Nephron progenitor cell (in vitro differentiated cells): ENCODE results near the gene BMPER.

ENCODE experiments used
- DNase-seq: peaks from one replicate; pipeline ENCODE4 v3.0.0; 2021
- H3K27ac Mint-ChIP-seq: 2 replicates; pipeline ENCODE4 v1.8.0; 2021; ENCODE audit warnings: mild to moderate bottlenecking, moderate library complexity, mixed read lengths
- H3K27me3 Mint-ChIP-seq: 2 replicates; pipeline ENCODE4 v1.8.0; 2021; ENCODE audit warnings: mild to moderate bottlenecking, low read depth, mixed read lengths; ENCODE audit not compliant: poor library complexity
- H3K36me3 Mint-ChIP-seq: 2 replicates; pipeline ENCODE4 v1.8.0; 2021; ENCODE audit warnings: low read depth, mixed read lengths
- H3K4me1 Mint-ChIP-seq: 2 replicates; pipeline ENCODE4 v1.8.0; 2021; ENCODE audit warnings: mixed read lengths
- H3K4me3 Mint-ChIP-seq: 2 replicates; pipeline ENCODE4 v1.8.0; 2021; ENCODE audit warnings: mild to moderate bottlenecking, moderate library complexity, mixed read lengths
- H3K9me3 Mint-ChIP-seq: 2 replicates; pipeline ENCODE4 v1.8.0; 2021; ENCODE audit warnings: mild to moderate bottlenecking, moderate library complexity, mixed read lengths
- TF ChIP-seq, protein P1 (sequence below): fragments of 200-600 bp; sonication (generic); IDR thresholded peaks from 2 replicates; pipeline ENCODE4 v1.5.0; 2021; ENCODE audit warnings: antibody characterized with exemption

Gene BMPER

GRCh38 chr7:34124765-34125164 is 219.4 kb downstream of the BMPER start:
- no peak overlapping the region for H3K27ac Mint-ChIP-seq

DNA sequence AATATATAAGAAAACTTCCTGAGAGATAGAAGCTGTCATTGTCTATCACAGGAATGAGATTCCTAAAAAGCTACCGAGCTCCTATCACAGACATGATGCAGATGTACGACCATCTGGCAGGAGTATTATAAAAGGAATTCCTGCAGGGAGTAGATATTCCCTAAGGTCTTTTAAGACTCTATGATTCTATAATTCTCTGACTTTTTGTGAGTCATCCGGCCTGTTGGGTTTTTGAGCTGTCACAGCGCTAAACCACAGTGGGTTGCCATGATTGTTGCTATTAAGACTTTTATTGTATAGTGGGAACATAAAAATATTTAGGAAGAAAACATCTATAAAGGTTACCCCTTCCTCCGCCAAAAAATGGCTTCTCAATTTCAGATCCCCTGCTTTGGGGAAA is 223.4 kb downstream of the BMPER start:
- peaks cover 27% of the 10 kb centered on the region for H3K9me3 Mint-ChIP-seq
- H3K4me1 Mint-ChIP-seq = no peaks in the 10 kb centered on the region
- TF ChIP-seq, protein P1, sequence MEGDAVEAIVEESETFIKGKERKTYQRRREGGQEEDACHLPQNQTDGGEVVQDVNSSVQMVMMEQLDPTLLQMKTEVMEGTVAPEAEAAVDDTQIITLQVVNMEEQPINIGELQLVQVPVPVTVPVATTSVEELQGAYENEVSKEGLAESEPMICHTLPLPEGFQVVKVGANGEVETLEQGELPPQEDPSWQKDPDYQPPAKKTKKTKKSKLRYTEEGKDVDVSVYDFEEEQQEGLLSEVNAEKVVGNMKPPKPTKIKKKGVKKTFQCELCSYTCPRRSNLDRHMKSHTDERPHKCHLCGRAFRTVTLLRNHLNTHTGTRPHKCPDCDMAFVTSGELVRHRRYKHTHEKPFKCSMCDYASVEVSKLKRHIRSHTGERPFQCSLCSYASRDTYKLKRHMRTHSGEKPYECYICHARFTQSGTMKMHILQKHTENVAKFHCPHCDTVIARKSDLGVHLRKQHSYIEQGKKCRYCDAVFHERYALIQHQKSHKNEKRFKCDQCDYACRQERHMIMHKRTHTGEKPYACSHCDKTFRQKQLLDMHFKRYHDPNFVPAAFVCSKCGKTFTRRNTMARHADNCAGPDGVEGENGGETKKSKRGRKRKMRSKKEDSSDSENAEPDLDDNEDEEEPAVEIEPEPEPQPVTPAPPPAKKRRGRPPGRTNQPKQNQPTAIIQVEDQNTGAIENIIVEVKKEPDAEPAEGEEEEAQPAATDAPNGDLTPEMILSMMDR = no peak
- H3K27me3 Mint-ChIP-seq = peaks cover 5% of the 10 kb centered on the region
- H3K4me3 Mint-ChIP-seq = no peak overlapping the region
- no peak for DNase-seq
- H3K27ac Mint-ChIP-seq = no peak overlapping the region
- H3K36me3 Mint-ChIP-seq = peaks cover 5% of the 10 kb centered on the region

More at GRCh38 chr7:34124765-34125164, 219.4 kb downstream of the BMPER start:
- H3K4me1 Mint-ChIP-seq = no peaks in the 10 kb centered on the region
- H3K4me3 Mint-ChIP-seq = no peak overlapping the region
- no peak for DNase-seq
- TF ChIP-seq, protein P1 = no peak
- H3K9me3 Mint-ChIP-seq = peaks cover 27% of the 10 kb centered on the region
- H3K27me3 Mint-ChIP-seq = peaks cover 2% of the 10 kb centered on the region
- peaks cover 5% of the 10 kb centered on the region for H3K36me3 Mint-ChIP-seq

GRCh38 chr7:34130558-34131295 is 225.4 kb downstream of the BMPER start:
- DNase-seq = no peak
- H3K4me3 Mint-ChIP-seq = no peak overlapping the region
- no peak overlapping the region for H3K27ac Mint-ChIP-seq
- peaks cover 2% of the 10 kb centered on the region for H3K27me3 Mint-ChIP-seq
- TF ChIP-seq, protein P1 = no peak
- peaks cover 8% of the 10 kb centered on the region for H3K9me3 Mint-ChIP-seq
- H3K36me3 Mint-ChIP-seq = no peaks in the 10 kb centered on the region
- H3K4me1 Mint-ChIP-seq = no peaks in the 10 kb centered on the region

GRCh38 chr7:34131371-34131770 is 226.0 kb downstream of the BMPER start:
- Mint-ChIP-seq H3K27ac (no peak overlapping the region), H3K27me3 (peaks cover 2% of the 10 kb centered on the region), H3K4me1 (peaks cover 5% of the 10 kb centered on the region), H3K9me3 (peaks cover 4% of the 10 kb centered on the region), H3K36me3 (no peaks in the 10 kb centered on the region), H3K4me3 (no peak overlapping the region)
- DNase-seq = no peak
- TF ChIP-seq, protein P1 = no peak

DNA sequence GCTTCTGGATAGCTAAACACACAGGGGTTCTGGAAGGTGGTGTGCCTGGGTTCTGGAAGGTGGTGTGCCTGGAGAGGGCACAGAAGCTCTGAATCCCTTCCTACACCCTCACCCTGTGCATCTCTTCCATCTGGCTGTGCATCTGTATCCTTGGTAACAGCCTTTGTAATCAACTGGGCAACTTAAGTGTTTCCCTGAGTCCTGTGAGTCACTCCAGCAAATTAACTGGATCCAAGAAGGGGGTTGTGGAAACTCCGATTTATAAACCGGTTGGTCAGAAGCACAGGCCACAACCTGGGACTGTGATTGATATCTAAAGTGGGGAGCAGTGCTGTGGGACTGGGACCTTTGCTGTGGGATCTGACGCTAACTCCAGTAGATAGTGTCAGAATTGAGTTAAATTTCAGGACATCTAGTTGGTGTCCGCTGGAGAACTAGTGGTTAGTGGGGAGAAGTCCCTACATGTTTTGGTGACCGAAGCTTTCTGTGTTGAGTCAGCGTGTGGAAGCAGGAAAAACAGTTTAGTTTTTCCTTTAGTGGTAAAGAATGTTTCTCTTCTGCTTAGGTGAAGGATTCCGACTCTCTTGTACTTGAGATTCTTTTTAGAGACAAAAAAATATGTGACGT is 228.1 kb downstream of the BMPER start:
- no peak overlapping the region for H3K27ac Mint-ChIP-seq
- H3K4me1 Mint-ChIP-seq = peaks cover 8% of the 10 kb centered on the region
- peaks cover 2% of the 10 kb centered on the region for H3K27me3 Mint-ChIP-seq
- DNase-seq = no peak
- H3K9me3 Mint-ChIP-seq = no peaks in the 10 kb centered on the region
- TF ChIP-seq, protein P1 = no peak
- H3K36me3 Mint-ChIP-seq = no peaks in the 10 kb centered on the region
- no peak overlapping the region for H3K4me3 Mint-ChIP-seq
